MM.1S (cell line): ENCODE measurements around the gene VKORC1.

Experiments used
- EZH2phosphoT487 ChIP-seq: fragments of 300-600 bp; sonication (generic); IDR thresholded peaks from 2 replicates; pipeline ENCODE4 v1.6.1; 2018; ENCODE audit warnings: antibody characterized with exemption, low read length
- TF ChIP-seq, protein P1 (sequence below): fragments of 300-600 bp; sonication (generic); IDR thresholded peaks from 2 replicates; pipeline ENCODE4 v1.5.1; 2016; ENCODE audit warnings: antibody characterized with exemption, low read length, mixed read lengths

DNA sequence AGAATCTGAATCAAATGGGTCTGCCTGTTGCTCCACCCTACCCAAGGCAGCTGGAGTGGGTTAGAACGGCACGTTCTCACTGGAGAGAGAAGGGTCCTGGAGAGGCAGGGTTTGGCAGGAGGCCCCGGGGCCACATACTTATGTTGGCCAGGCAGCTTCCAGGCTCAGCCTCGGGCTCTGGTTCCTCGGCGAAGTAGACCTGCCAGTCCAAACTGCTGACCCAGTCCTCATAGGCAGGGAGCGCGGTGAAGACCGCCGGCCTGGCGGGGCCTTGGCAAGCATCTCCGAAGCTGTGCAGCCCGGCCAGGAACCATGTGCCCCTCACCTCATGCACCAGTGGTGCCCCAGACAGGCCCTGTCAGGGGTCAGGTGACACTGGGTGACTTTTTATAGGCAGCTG is 10.6 kb downstream of the VKORC1 start:
- TF ChIP-seq, protein P1, sequence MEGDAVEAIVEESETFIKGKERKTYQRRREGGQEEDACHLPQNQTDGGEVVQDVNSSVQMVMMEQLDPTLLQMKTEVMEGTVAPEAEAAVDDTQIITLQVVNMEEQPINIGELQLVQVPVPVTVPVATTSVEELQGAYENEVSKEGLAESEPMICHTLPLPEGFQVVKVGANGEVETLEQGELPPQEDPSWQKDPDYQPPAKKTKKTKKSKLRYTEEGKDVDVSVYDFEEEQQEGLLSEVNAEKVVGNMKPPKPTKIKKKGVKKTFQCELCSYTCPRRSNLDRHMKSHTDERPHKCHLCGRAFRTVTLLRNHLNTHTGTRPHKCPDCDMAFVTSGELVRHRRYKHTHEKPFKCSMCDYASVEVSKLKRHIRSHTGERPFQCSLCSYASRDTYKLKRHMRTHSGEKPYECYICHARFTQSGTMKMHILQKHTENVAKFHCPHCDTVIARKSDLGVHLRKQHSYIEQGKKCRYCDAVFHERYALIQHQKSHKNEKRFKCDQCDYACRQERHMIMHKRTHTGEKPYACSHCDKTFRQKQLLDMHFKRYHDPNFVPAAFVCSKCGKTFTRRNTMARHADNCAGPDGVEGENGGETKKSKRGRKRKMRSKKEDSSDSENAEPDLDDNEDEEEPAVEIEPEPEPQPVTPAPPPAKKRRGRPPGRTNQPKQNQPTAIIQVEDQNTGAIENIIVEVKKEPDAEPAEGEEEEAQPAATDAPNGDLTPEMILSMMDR: no peak
- TF ChIP-seq EZH2phosphoT487: no peak
